K562 (cell line): Measurements from ENCODE around the gene KLRF1. TPM values are rescaled to one million over a fixed set of nuclear protein-coding genes. Genes with fewer than 3 reads are reported as not detected.

Experiments
- ARNT ChIP-seq, 2 experiments: fragments of 450-650 bp; IDR thresholded peaks; 2 replicates each; pipeline ENCODE4 v1.6.1; 2016; ENCODE audit warnings: mild to moderate bottlenecking in 1 of 2
- CEBPG ChIP-seq, 3 experiments: fragments of 200-800 bp in 1 of 3; sonication (Bioruptor generic) in 1 of 3; sonication (generic) in 1 of 3; formaldehyde crosslinking in 1 of 3; IDR thresholded peaks in 2 of 3; conservative IDR thresholded peaks in 1 of 3; 2 replicates each; pipeline versions ENCODE4 v1.6.1 to v1.8.0; 2016 to 2022; ENCODE audit warnings: missing compliant biosample characterization in 2 of 3, missing genetic modification characterization in 2 of 3, mild to moderate bottlenecking in 1 of 3, missing genetic modification reagents in 1 of 3
- TEAD1 ChIP-seq, 2 experiments: fragments of 450-650 bp in 1 of 2; sonication (generic) in 1 of 2; formaldehyde crosslinking; IDR thresholded peaks; 2 replicates each; pipeline versions ENCODE4 v1.4.0 to v1.8.0; 2020 to 2022; ENCODE audit warnings: mild to moderate bottlenecking in 2 of 2, missing genetic modification reagents in 1 of 2
- XRCC3 ChIP-seq: fragments of 450-650 bp; IDR thresholded peaks from 2 replicates; pipeline ENCODE4 v1.6.1; 2017; ENCODE audit warnings: mild to moderate bottlenecking, moderate library complexity
- ZNF232 ChIP-seq: sonication (generic); formaldehyde crosslinking; IDR thresholded peaks from 2 replicates; pipeline ENCODE4 v1.8.0; 2022; ENCODE audit warnings: mild to moderate bottlenecking, missing genetic modification reagents
- ZNF830 ChIP-seq: fragments of 250-450 bp; sonication (Bioruptor Pico); IDR thresholded peaks from 2 replicates; pipeline ENCODE4 v1.5.0; 2021; ENCODE audit warnings: mild to moderate bottlenecking
- polyA plus RNA-seq, 8 experiments: library from polyadenylated mRNA; depleted of rRNA in 4 of 8; stranded (reverse) in 5 of 8; unstranded in 3 of 8; fragments of >200 nt; fragmentation: Nextera tagmentation in 2 of 8; fragmentation: Illumina TruSeq in 1 of 8; extraction: Ambion mirVana in 2 of 8; extraction: Trizol in 1 of 8; gene quantifications; 2 replicates each; pipeline versions ENCODE4 v1.2.1 to v1.2.3, GENCODE V29; 2011 to 2014; ENCODE audit warnings: inconsistent platforms in 1 of 8, missing spikeins in 1 of 8
- total RNA-seq, 7 experiments: library from RNA; depleted of rRNA in 6 of 7; stranded (reverse); fragments of >200 nt in 6 of 7; fragmentation: Illumina TruSeq in 2 of 7; extraction: Trizol in 2 of 7; gene quantifications; 2 replicates each; pipeline versions ENCODE4 v1.2.1 to v1.2.3, GENCODE V29; 2011 to 2021; ENCODE audit warnings: low replicate concordance in 1 of 7
- TF ChIP-seq, protein P1 (sequence below): fragments of 450-650 bp; IDR thresholded peaks from 2 replicates; pipeline ENCODE4 v1.6.1; 2016; ENCODE audit warnings: mild to moderate bottlenecking, moderate library complexity
- TF ChIP-seq, protein P2 (sequence below), 2 experiments: fragments of 450-650 bp; IDR thresholded peaks; 2 replicates each; pipeline ENCODE4 v1.6.1; 2016
- TF ChIP-seq, protein P3 (sequence below): fragments of 250-450 bp; sonication (Bioruptor Pico); IDR thresholded peaks from 2 replicates; pipeline ENCODE4 v1.5.0; 2021

Gene KLRF1
- total and polyA plus RNA-seq, 9 of the 15 experiments (the other 6 are each of a cell fraction or from before 2014, with no cell fraction given): 0.48 to 1.8 (median 1.1) TPM

DNA sequence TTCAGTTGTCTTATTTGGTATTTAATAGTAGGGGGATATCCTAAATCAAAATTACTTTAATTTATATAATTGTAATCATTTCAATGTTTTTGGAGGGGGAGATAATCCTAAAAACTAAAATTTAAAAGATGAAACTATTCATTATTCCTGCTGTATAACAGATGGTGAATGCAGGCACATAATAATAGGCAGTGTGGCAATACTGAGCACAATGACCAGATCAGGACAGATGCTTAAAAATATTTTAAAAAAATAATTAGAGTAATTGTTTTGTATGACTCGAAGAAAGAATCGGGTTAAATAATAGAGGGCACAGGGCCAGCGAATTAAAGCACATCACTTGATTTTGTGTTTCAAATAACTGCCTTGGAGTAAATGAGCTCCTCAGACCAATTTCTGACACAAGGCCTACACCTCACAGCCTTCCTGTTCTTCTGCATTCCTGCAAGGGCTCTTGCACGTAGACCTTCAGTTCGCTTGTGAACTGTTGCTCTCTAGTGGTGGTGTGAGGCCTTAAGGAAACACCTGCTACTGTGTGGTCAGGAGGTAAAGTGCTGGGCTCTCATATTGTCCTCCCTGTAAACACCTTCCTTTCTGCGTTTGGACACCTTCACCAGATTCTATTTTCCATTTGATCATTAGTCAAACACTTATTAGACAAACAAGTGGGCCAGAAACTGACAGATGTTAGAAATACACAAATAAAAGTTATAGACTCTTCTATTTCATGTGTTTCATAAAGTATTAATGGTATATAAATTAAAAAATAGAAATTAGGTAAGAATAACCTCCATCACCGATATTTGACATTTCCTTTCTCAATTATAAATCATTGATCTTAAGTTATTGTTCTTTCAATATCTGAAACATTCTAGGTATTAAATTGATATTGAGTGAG is 29.3 kb upstream of the KLRF1 start (continued):
- no peak for TF ChIP-seq CEBPG (CRISPR knock-in tag; IDR thresholded peaks at IDR 0.05)
- no peak for TF ChIP-seq CEBPG (tag; conservative IDR thresholded peaks at IDR 0.05 in 1 of 2, IDR thresholded peaks at IDR 0.05 in 1 of 2)
- TF ChIP-seq, protein P1, sequence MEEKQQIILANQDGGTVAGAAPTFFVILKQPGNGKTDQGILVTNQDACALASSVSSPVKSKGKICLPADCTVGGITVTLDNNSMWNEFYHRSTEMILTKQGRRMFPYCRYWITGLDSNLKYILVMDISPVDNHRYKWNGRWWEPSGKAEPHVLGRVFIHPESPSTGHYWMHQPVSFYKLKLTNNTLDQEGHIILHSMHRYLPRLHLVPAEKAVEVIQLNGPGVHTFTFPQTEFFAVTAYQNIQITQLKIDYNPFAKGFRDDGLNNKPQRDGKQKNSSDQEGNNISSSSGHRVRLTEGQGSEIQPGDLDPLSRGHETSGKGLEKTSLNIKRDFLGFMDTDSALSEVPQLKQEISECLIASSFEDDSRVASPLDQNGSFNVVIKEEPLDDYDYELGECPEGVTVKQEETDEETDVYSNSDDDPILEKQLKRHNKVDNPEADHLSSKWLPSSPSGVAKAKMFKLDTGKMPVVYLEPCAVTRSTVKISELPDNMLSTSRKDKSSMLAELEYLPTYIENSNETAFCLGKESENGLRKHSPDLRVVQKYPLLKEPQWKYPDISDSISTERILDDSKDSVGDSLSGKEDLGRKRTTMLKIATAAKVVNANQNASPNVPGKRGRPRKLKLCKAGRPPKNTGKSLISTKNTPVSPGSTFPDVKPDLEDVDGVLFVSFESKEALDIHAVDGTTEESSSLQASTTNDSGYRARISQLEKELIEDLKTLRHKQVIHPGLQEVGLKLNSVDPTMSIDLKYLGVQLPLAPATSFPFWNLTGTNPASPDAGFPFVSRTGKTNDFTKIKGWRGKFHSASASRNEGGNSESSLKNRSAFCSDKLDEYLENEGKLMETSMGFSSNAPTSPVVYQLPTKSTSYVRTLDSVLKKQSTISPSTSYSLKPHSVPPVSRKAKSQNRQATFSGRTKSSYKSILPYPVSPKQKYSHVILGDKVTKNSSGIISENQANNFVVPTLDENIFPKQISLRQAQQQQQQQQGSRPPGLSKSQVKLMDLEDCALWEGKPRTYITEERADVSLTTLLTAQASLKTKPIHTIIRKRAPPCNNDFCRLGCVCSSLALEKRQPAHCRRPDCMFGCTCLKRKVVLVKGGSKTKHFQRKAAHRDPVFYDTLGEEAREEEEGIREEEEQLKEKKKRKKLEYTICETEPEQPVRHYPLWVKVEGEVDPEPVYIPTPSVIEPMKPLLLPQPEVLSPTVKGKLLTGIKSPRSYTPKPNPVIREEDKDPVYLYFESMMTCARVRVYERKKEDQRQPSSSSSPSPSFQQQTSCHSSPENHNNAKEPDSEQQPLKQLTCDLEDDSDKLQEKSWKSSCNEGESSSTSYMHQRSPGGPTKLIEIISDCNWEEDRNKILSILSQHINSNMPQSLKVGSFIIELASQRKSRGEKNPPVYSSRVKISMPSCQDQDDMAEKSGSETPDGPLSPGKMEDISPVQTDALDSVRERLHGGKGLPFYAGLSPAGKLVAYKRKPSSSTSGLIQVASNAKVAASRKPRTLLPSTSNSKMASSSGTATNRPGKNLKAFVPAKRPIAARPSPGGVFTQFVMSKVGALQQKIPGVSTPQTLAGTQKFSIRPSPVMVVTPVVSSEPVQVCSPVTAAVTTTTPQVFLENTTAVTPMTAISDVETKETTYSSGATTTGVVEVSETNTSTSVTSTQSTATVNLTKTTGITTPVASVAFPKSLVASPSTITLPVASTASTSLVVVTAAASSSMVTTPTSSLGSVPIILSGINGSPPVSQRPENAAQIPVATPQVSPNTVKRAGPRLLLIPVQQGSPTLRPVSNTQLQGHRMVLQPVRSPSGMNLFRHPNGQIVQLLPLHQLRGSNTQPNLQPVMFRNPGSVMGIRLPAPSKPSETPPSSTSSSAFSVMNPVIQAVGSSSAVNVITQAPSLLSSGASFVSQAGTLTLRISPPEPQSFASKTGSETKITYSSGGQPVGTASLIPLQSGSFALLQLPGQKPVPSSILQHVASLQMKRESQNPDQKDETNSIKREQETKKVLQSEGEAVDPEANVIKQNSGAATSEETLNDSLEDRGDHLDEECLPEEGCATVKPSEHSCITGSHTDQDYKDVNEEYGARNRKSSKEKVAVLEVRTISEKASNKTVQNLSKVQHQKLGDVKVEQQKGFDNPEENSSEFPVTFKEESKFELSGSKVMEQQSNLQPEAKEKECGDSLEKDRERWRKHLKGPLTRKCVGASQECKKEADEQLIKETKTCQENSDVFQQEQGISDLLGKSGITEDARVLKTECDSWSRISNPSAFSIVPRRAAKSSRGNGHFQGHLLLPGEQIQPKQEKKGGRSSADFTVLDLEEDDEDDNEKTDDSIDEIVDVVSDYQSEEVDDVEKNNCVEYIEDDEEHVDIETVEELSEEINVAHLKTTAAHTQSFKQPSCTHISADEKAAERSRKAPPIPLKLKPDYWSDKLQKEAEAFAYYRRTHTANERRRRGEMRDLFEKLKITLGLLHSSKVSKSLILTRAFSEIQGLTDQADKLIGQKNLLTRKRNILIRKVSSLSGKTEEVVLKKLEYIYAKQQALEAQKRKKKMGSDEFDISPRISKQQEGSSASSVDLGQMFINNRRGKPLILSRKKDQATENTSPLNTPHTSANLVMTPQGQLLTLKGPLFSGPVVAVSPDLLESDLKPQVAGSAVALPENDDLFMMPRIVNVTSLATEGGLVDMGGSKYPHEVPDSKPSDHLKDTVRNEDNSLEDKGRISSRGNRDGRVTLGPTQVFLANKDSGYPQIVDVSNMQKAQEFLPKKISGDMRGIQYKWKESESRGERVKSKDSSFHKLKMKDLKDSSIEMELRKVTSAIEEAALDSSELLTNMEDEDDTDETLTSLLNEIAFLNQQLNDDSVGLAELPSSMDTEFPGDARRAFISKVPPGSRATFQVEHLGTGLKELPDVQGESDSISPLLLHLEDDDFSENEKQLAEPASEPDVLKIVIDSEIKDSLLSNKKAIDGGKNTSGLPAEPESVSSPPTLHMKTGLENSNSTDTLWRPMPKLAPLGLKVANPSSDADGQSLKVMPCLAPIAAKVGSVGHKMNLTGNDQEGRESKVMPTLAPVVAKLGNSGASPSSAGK: 0 out of 2 replicates have a peak, but pooled peaks have one; percentile 33
- TF ChIP-seq, protein P2, sequence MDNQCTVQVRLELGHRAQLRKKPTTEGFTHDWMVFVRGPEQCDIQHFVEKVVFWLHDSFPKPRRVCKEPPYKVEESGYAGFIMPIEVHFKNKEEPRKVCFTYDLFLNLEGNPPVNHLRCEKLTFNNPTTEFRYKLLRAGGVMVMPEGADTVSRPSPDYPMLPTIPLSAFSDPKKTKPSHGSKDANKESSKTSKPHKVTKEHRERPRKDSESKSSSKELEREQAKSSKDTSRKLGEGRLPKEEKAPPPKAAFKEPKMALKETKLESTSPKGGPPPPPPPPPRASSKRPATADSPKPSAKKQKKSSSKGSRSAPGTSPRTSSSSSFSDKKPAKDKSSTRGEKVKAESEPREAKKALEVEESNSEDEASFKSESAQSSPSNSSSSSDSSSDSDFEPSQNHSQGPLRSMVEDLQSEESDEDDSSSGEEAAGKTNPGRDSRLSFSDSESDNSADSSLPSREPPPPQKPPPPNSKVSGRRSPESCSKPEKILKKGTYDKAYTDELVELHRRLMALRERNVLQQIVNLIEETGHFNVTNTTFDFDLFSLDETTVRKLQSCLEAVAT (IDR thresholded peaks at IDR 0.05): 0 out of 4 replicates have a peak, but pooled peaks of 1 of the 2 experiments have one; percentile 23
- no peak for TF ChIP-seq ZNF232 (CRISPR knock-in tag)
- TF ChIP-seq XRCC3: no peak
- TF ChIP-seq ZNF830 (CRISPR knock-in tag): no peak
- TF ChIP-seq TEAD1 (CRISPR knock-in tag; IDR thresholded peaks at IDR 0.05): peak; percentile 74 to 92; a peak in 3 of 4 replicates
- TF ChIP-seq, protein P3, sequence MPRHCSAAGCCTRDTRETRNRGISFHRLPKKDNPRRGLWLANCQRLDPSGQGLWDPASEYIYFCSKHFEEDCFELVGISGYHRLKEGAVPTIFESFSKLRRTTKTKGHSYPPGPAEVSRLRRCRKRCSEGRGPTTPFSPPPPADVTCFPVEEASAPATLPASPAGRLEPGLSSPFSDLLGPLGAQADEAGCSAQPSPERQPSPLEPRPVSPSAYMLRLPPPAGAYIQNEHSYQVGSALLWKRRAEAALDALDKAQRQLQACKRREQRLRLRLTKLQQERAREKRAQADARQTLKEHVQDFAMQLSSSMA (CRISPR knock-in tag): no peak
- TF ChIP-seq ARNT (IDR thresholded peaks at IDR 0.05): peak; percentile 98
